Forelimb muscle (tissue), 1 donor: Measurements from ENCODE around the gene SYCP3. TPM values are rescaled to one million over a fixed set of nuclear protein-coding genes. Genes with fewer than 3 reads are reported as not detected.

Source experiments
- DNase-seq: peaks from one replicate; pipeline ENCODE4 v3.0.0-alpha.2; 2013; ENCODE audit warnings: low read depth
- polyA plus RNA-seq: library from polyadenylated mRNA; unstranded; fragments of 120-200 nt; gene quantifications from one replicate; pipeline ENCODE4 v1.2.1, GENCODE V29; 2013; ENCODE audit not compliant: insufficient read length

SYCP3 gene
- 0.46 TPM for polyA plus RNA-seq

GRCh38 chr12:101738920-101739665 is at the start of gene SYCP3:
Gene SYCP3, minus strand, starts transcription at chr12:101739462. Its CDS starts 1,527 bp downstream, at chr12:101737935.
- DNase-seq: no peak

GRCh38 chr12:101785671-101786070 is 46.4 kb upstream of the SYCP3 start:
- no peak for DNase-seq

GRCh38 chr12:101784376-101784775 is 45.1 kb upstream of the SYCP3 start:
- DNase-seq: no peak

- no peak for DNase-seq
Observed at GRCh38 chr12:101783838-101784237, 44.6 kb upstream of the SYCP3 start.

GRCh38 chr12:101783150-101783549 is 43.9 kb upstream of the SYCP3 start:
- DNase-seq: no peak

GRCh38 chr12:101782273-101782731 is 43.0 kb upstream of the SYCP3 start:
- no peak for DNase-seq

GRCh38 chr12:101781834-101782233 is 42.6 kb upstream of the SYCP3 start:
- no peak for DNase-seq

- DNase-seq: no peak
Observed at GRCh38 chr12:101780599-101780998, 41.3 kb upstream of the SYCP3 start.

GRCh38 chr12:101779626-101780025 is 40.4 kb upstream of the SYCP3 start:
- no peak for DNase-seq

GRCh38 chr12:101779200-101779599 is 39.9 kb upstream of the SYCP3 start:
- DNase-seq: no peak

GRCh38 chr12:101777978-101778377 is 38.7 kb upstream of the SYCP3 start:
- no peak for DNase-seq

- no peak for DNase-seq
Observed at GRCh38 chr12:101777485-101777884, 38.2 kb upstream of the SYCP3 start.

- no peak for DNase-seq
Observed at GRCh38 chr12:101775816-101776215, 36.6 kb upstream of the SYCP3 start.

GRCh38 chr12:101773650-101774162 is 34.4 kb upstream of the SYCP3 start:
- DNase-seq: peak; percentile 43

- DNase-seq: no peak
Observed at GRCh38 chr12:101772012-101772775, 32.9 kb upstream of the SYCP3 start.

- no peak for DNase-seq
Observed at GRCh38 chr12:101769865-101770264, 30.6 kb upstream of the SYCP3 start.

- no peak for DNase-seq
Observed at GRCh38 chr12:101768781-101769180, 29.5 kb upstream of the SYCP3 start.

- no peak for DNase-seq
Observed at GRCh38 chr12:101767537-101767936, 28.3 kb upstream of the SYCP3 start.

GRCh38 chr12:101764051-101764792 is 25.0 kb upstream of the SYCP3 start:
- no peak for DNase-seq

GRCh38 chr12:101763246-101763931 is 24.1 kb upstream of the SYCP3 start:
- no peak for DNase-seq

GRCh38 chr12:101761781-101762180 is 22.5 kb upstream of the SYCP3 start:
- DNase-seq: no peak
